GM12878 (cell line): ENCODE measurements around the gene SC5D.

ENCODE experiments used
- BRCA1 ChIP-seq: IDR thresholded peaks from 2 replicates; pipeline ENCODE4 v1.6.1; 2011; ENCODE audit warnings: low read depth, low read length, improper control_type of control experiment
- CTCF ChIP-seq, 3 experiments: IDR thresholded peaks in 2 of 3; conservative IDR thresholded peaks in 1 of 3; 2 replicates each; pipeline ENCODE4 v1.5.1; 2011; ENCODE audit warnings: low read depth in 3 of 3, low read length in 3 of 3, mild to moderate bottlenecking in 3 of 3, control low read depth in 2 of 3, moderate library complexity in 2 of 3, inconsistent platforms in 1 of 3, mixed read lengths in 1 of 3; ENCODE audit not compliant: control insufficient read depth in 2 of 3, insufficient read depth in 1 of 3; ENCODE audit errors: extremely low read depth in 1 of 3
- E2F4 ChIP-seq: IDR thresholded peaks from 2 replicates; pipeline ENCODE4 v1.6.1; 2012; ENCODE audit warnings: low read depth, low read length, improper control_type of control experiment
- TCF7 ChIP-seq: IDR thresholded peaks from 2 replicates; pipeline ENCODE4 v1.6.1; 2014; ENCODE audit warnings: antibody characterized with exemption, borderline replicate concordance

- TF ChIP-seq CTCF (IDR thresholded peaks at IDR 0.05 in 2 of 3, conservative IDR thresholded peaks at IDR 0.05 in 1 of 3; ENCODE audit: control insufficient read depth in 2 of 3, extremely low read depth in 1 of 3, insufficient read depth in 1 of 3, low read depth in 3 of 3, low read length in 3 of 3) (no peak), BRCA1 (no peak), TCF7 (no peak), E2F4 (no peak)
Measured at GRCh38 chr11:121300313-121300971, 7.9 kb downstream of the SC5D start.
